WTC11 (cell line): ENCODE measurements around the gene A2ML1. TPM values are rescaled to one million over a fixed set of nuclear protein-coding genes. Genes with fewer than 3 reads are reported as not detected.
"Not testable (repeated sequence)": the region's sequence is repeated elsewhere in the genome, so short reads cannot be mapped to it uniquely, and the experiment has no call there.

ENCODE experiments used
- ATAC-seq: fragments of 200-7000 bp; cut with Tn5 transposase; 2 replicates; pipeline ENCODE4 v1.10.0; 2021; ENCODE audit warnings: mild to moderate bottlenecking, moderate library complexity
- CTCF ChIA-PET: fragments of 300-600 bp; sonication (Branson Sonifier 250); formaldehyde crosslinking; loops from one replicate; lab custom pipeline; 2021; ENCODE audit warnings: antibody characterized with exemption; lab: Charles Lee
- POLR2A ChIA-PET: fragments of 350-600 bp; sonication (Branson Sonifier 250); formaldehyde crosslinking; loops from one replicate; lab custom pipeline; 2021; ENCODE audit warnings: antibody characterized with exemption; lab: Charles Lee
- DNase-seq: peaks from one replicate; pipeline ENCODE4 v3.0.0; 2021; ENCODE audit warnings: low spot score
- H3K27ac Mint-ChIP-seq: 2 replicates; pipeline ENCODE4 v1.8.0; 2021; ENCODE audit warnings: mixed read lengths
- H3K27me3 Mint-ChIP-seq: 2 replicates; pipeline ENCODE4 v1.8.0; 2021; ENCODE audit warnings: low read depth, mild to moderate bottlenecking, moderate library complexity, mixed read lengths
- H3K36me3 Mint-ChIP-seq: 2 replicates; pipeline ENCODE4 v1.8.0; 2021; ENCODE audit warnings: mixed read lengths
- H3K4me1 Mint-ChIP-seq: 2 replicates; pipeline ENCODE4 v1.8.0; 2022; ENCODE audit warnings: mixed read lengths
- H3K4me3 Mint-ChIP-seq: 2 replicates; pipeline ENCODE4 v1.8.0; 2021; ENCODE audit warnings: mild to moderate bottlenecking, moderate library complexity, mixed read lengths
- H3K9me3 Mint-ChIP-seq: 2 replicates; pipeline ENCODE4 v1.8.0; 2021; ENCODE audit warnings: mixed read lengths
- CREB1 ChIP-seq: sonication (generic); formaldehyde crosslinking; IDR thresholded peaks from 2 replicates; pipeline ENCODE4 v1.8.0; 2023; ENCODE audit warnings: mild to moderate bottlenecking, missing genetic modification reagents
- E2F4 ChIP-seq: sonication (generic); formaldehyde crosslinking; IDR thresholded peaks from 2 replicates; pipeline ENCODE4 v1.8.1; 2022; ENCODE audit warnings: low read depth, mild to moderate bottlenecking, moderate library complexity, missing genetic modification reagents, borderline replicate concordance
- ELF4 ChIP-seq: sonication (generic); formaldehyde crosslinking; IDR thresholded peaks from 2 replicates; pipeline ENCODE4 v1.8.1; 2022; ENCODE audit warnings: low read depth, mild to moderate bottlenecking, moderate library complexity, missing genetic modification reagents
- ETV6 ChIP-seq: sonication (generic); formaldehyde crosslinking; IDR thresholded peaks from 2 replicates; pipeline ENCODE4 v1.8.1; 2022; ENCODE audit warnings: mild to moderate bottlenecking, missing genetic modification reagents
- FOXK1 ChIP-seq: sonication (generic); formaldehyde crosslinking; IDR thresholded peaks from 2 replicates; pipeline ENCODE4 v1.8.0; 2022; ENCODE audit warnings: mild to moderate bottlenecking, moderate library complexity, missing genetic modification reagents
- FOXP1 ChIP-seq: sonication (generic); formaldehyde crosslinking; IDR thresholded peaks from 2 replicates; pipeline ENCODE4 v1.8.0; 2022; ENCODE audit warnings: missing genetic modification reagents, mild to moderate bottlenecking, moderate library complexity, borderline replicate concordance
- IRF2 ChIP-seq: sonication (generic); formaldehyde crosslinking; IDR thresholded peaks from 2 replicates; pipeline ENCODE4 v1.8.0; 2022; ENCODE audit warnings: low read depth, missing genetic modification reagents, borderline replicate concordance
- JUN ChIP-seq: sonication (generic); formaldehyde crosslinking; IDR thresholded peaks from 2 replicates; pipeline ENCODE4 v1.8.0; 2023; ENCODE audit warnings: mild to moderate bottlenecking, missing genetic modification reagents
- RELA ChIP-seq: sonication (generic); formaldehyde crosslinking; IDR thresholded peaks from 2 replicates; pipeline ENCODE4 v1.8.1; 2022; ENCODE audit warnings: missing genetic modification reagents, mild to moderate bottlenecking, borderline replicate concordance
- RORB ChIP-seq: fragments of 250-450 bp; sonication (Bioruptor Pico); IDR thresholded peaks from 2 replicates; pipeline ENCODE4 v1.9.0; 2021; ENCODE audit warnings: mild to moderate bottlenecking
- ZNF317 ChIP-seq: sonication (generic); formaldehyde crosslinking; IDR thresholded peaks from 2 replicates; pipeline ENCODE4 v1.8.1; 2023; ENCODE audit warnings: low read depth, mild to moderate bottlenecking, moderate library complexity, missing genetic modification reagents, borderline replicate concordance
- ZNF671 ChIP-seq: fragments of 250-450 bp; sonication (Bioruptor Pico); IDR thresholded peaks from 2 replicates; pipeline ENCODE4 v1.8.0; 2021; ENCODE audit warnings: mild to moderate bottlenecking
- total RNA-seq: library from RNA; stranded (reverse); gene quantifications from 3 replicates; pipeline ENCODE4 v1.2.3, GENCODE V29; 2021
- TF ChIP-seq, protein P1 (sequence below): sonication (generic); formaldehyde crosslinking; IDR thresholded peaks from 2 replicates; pipeline ENCODE4 v1.8.1; 2023; ENCODE audit warnings: mild to moderate bottlenecking, moderate library complexity, missing genetic modification reagents
- TF ChIP-seq, protein P2 (sequence below): fragments of 250-450 bp; sonication (Bioruptor Pico); conservative IDR thresholded peaks from 2 replicates; pipeline ENCODE4 v1.9.0; 2021; ENCODE audit warnings: mild to moderate bottlenecking
- TF ChIP-seq, protein P3 (sequence below): sonication (generic); formaldehyde crosslinking; IDR thresholded peaks from 2 replicates; pipeline ENCODE4 v1.8.1; 2022; ENCODE audit warnings: mild to moderate bottlenecking, missing genetic modification reagents, moderate library complexity, borderline replicate concordance
- TF ChIP-seq, protein P4 (sequence below): fragments of 250-450 bp; sonication (Bioruptor Pico); IDR thresholded peaks from 2 replicates; pipeline ENCODE4 v1.9.0; 2021; ENCODE audit warnings: mild to moderate bottlenecking

Gene A2ML1
- total RNA-seq, 1 experiment from 2014 or later = 10.5 TPM

GRCh38 chr12:8849876-8850275 lies 27.5 kb downstream of the A2ML1 start (continued):
- TF ChIP-seq, protein P1, sequence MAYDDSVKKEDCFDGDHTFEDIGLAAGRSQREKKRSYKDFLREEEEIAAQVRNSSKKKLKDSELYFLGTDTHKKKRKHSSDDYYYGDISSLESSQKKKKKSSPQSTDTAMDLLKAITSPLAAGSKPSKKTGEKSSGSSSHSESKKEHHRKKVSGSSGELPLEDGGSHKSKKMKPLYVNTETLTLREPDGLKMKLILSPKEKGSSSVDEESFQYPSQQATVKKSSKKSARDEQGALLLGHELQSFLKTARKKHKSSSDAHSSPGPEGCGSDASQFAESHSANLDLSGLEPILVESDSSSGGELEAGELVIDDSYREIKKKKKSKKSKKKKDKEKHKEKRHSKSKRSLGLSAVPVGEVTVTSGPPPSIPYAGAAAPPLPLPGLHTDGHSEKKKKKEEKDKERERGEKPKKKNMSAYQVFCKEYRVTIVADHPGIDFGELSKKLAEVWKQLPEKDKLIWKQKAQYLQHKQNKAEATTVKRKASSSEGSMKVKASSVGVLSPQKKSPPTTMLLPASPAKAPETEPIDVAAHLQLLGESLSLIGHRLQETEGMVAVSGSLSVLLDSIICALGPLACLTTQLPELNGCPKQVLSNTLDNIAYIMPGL (CRISPR knock-in tag) = no peak

DNA sequence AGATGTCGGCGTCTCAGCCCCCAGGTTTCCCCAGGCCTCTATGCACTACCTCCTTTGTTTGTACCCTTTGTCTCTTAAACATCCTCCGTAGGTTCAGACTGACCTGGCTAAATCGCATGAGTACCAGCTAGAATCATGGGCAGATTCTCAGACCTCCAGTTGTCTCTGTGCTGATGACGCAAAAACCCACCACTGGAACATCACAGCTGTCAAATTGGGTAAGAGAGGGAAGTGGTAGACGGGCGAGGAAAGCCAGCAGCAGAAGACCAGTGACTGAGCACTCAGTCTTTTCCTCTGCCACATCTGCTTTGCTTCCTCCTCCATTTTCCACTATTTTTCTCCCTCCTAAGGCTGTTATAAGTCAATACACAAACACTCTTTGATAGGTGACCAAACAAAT lies 29.7 kb downstream of the A2ML1 start:
- Mint-ChIP-seq H3K27me3 (no peaks in the 10 kb centered on the region), H3K27ac (no peak overlapping the region), H3K4me1 (no peaks in the 10 kb centered on the region), H3K36me3 (peaks cover 53% of the 10 kb centered on the region), H3K4me3 (no peak overlapping the region), H3K9me3 (no peaks in the 10 kb centered on the region)
- ATAC-seq (no peak), DNase-seq (no peak)
- ChIA-PET POLR2A (interaction anchor here (1.2 kb wide), 1 partner anchor 210 kb away, joined by 3 read pairs; no protein-coding TSS in a partner anchor), CTCF (interaction anchor here (0.9 to 1.6 kb wide), 2 partner anchors 8 to 38 kb away, joined by 3 to 6 read pairs; no protein-coding TSS in a partner anchor)
- TF ChIP-seq, protein P2, sequence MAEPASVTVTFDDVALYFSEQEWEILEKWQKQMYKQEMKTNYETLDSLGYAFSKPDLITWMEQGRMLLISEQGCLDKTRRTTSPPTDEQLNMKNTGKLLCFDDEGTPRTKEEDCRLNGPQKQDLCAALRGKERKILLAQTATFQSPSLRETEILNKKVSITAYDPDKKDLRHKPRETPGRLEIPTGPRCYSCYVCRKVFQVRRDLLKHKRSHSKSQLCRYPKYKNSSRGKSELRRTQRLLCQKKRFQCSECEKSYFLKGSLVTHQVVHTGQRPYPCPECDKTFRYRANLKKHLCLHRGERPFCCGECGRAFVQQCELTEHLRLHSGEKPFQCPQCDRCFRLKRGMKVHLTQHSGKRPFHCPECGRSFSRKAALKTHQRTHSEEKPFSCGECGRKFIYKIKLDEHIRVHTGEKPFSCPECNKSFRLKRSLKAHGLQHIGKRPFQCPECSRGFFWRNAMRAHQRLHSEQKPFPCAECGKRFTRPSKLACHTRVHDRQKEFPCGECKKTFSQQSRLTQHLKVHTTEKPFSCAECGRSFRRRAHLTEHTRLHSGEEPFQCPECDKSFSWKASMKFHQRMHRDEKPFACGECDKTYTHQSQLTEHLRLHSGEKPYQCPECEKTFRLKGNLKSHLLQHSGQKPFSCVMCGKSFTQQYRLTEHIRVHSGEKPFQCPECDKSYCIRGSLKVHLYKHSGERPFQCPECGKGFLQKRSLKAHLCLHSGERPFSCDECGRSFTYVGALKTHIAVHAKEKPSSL (CRISPR knock-in tag) = no peak
- TF ChIP-seq FOXP1 (CRISPR knock-in tag) (no peak), ZNF671 (CRISPR knock-in tag) (no peak), ETV6 (CRISPR knock-in tag) (no peak), CREB1 (CRISPR knock-in tag) (no peak), IRF2 (CRISPR knock-in tag) (no peak)

DNA sequence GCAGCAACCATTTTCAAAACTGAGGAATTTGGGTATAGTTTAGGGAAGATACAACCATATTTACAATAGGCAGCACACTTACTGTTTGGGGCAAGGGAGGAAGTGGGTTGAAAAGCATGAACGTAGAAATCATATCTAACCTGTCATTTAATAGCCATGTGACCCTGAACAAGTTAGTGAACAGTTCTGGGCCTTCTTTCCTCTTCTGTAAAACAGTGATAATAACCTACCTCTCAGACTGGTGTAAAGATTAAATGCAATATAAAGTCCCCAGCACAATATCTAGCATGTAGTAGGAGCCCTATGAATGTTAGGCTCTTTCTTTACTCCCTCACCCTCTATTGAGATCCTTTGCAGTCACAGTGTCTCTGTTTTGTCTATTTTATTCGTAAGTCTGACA lies 33.5 kb downstream of the A2ML1 start:
- DNase-seq (no peak), ATAC-seq (no peak)
- Mint-ChIP-seq H3K4me1 (peaks cover 11% of the 10 kb centered on the region), H3K27ac (no peak overlapping the region), H3K27me3 (no peaks in the 10 kb centered on the region), H3K36me3 (peaks cover 43% of the 10 kb centered on the region), H3K9me3 (no peaks in the 10 kb centered on the region), H3K4me3 (no peak overlapping the region)
- POLR2A ChIA-PET = no interaction called here
- TF ChIP-seq, protein P3, sequence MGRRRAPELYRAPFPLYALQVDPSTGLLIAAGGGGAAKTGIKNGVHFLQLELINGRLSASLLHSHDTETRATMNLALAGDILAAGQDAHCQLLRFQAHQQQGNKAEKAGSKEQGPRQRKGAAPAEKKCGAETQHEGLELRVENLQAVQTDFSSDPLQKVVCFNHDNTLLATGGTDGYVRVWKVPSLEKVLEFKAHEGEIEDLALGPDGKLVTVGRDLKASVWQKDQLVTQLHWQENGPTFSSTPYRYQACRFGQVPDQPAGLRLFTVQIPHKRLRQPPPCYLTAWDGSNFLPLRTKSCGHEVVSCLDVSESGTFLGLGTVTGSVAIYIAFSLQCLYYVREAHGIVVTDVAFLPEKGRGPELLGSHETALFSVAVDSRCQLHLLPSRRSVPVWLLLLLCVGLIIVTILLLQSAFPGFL = no peak
- TF ChIP-seq, protein P4, sequence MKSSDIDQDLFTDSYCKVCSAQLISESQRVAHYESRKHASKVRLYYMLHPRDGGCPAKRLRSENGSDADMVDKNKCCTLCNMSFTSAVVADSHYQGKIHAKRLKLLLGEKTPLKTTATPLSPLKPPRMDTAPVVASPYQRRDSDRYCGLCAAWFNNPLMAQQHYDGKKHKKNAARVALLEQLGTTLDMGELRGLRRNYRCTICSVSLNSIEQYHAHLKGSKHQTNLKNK = no peak
- no peak for TF ChIP-seq ELF4 (CRISPR knock-in tag)
- no peak for TF ChIP-seq RELA (CRISPR knock-in tag)
- TF ChIP-seq E2F4 (CRISPR knock-in tag) = no peak
- TF ChIP-seq ZNF317 (CRISPR knock-in tag) = no peak
- no peak for TF ChIP-seq FOXK1 (CRISPR knock-in tag)
- no peak for TF ChIP-seq JUN
- TF ChIP-seq RORB = no peak
- CTCF ChIA-PET = no interaction called here

- CTCF ChIA-PET = interaction anchor here (1.2 to 3.3 kb wide), 16 partner anchors 13 to 315 kb away, joined by 3 to 74 read pairs (median 20); partner anchors contain the start of gene PHC1
- DNase-seq, H3K27me3 Mint-ChIP-seq, ATAC-seq, H3K4me3 Mint-ChIP-seq, H3K27ac Mint-ChIP-seq, H3K9me3 Mint-ChIP-seq: not testable (repeated sequence)
- POLR2A ChIA-PET = interaction anchor here (1.6 kb wide), 1 partner anchor 178 kb away, joined by 3 read pairs; no protein-coding TSS in a partner anchor
- peaks cover 32% of the 10 kb centered on the region for H3K36me3 Mint-ChIP-seq
- peaks cover 11% of the 10 kb centered on the region for H3K4me1 Mint-ChIP-seq
Observed at GRCh38 chr12:8859448-8859847, 37.0 kb downstream of the A2ML1 start.
